ENCODE data around the gene EXOC1L.
"Not testable (repeated sequence)": the region's sequence is repeated elsewhere in the genome, so short reads cannot be mapped to it uniquely, and the experiment has no call there.

The EXOC1L gene

DNA sequence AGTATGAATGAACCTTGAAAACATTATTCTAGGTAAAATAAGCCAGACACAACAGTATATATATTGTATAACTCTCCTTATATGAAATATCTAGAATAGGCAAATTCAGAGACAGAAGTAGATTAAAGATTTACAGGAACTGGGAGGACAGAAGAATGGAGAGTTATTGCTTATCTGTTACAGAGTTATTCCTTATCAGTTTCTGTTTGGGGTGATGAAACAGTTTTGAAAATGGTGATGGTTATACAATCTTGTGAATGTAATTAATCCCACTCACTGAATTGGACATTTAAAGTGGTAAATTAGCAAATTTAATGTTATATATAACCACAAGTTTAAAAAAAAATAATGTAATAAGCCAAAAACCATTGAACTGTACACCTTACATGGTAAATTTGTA is 19.4 kb downstream of the EXOC1L start:
- no peak for DNase-seq

DNA sequence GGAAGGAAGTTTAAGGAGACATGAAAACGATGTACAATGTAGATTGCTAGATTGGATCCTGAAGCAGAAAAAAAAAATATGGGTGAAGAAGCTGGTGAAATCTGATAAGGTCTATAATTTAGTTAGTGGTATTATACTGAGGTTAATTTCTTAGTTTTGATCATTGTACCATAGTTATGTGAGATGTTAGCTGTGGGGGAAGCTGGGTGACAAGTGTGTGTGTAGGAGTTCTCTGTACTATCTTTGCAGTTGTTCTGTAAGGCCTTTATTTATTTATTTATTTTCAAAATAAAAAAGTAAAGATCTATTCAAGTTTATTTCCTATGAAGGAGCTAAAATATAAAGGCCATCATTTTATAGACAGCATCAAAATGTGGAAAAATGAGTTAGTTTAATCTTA is 21.4 kb downstream of the EXOC1L start:
- DNase-seq: no peak

DNA sequence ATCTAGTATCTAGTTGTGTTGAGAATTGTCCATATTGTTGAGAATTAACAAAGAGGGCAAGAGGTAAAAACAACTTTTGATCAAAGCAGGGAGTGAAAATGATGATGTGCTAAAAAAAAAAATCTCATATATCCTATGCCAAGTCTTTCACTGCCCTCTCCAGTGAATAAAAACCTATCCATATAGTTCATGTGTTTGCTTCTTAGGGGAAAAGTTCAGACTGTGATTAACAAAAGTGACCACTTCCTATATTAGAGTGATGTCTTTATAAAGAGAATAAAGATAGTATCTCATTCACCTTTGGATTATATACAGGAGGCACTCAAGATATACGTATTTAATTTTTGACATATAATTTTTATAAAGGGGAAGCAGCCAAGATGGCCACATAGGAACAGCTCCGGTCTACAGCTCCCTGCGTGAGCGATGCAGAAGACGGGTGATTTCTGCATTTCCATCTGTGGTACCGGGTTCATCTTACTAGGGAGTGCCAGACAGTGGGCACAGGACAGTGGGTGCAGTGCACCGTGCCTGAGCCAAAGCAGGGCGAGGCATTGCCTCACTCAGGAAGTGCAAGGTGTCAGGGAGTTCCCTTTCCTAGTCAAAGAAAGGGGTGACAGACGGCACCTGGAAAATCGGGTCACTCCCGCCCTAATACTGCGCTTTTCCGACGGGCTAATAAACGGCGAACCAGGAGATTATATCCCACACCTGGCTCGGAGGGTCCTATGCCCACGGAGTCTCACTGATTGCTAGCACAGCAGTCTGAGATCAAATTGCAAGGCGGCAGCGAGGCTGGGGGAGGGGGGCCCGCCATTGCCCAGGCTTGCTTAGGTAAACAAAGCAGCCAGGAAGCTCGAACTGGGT is 22.0 kb downstream of the EXOC1L start:
- not testable (repeated sequence) for DNase-seq

DNA sequence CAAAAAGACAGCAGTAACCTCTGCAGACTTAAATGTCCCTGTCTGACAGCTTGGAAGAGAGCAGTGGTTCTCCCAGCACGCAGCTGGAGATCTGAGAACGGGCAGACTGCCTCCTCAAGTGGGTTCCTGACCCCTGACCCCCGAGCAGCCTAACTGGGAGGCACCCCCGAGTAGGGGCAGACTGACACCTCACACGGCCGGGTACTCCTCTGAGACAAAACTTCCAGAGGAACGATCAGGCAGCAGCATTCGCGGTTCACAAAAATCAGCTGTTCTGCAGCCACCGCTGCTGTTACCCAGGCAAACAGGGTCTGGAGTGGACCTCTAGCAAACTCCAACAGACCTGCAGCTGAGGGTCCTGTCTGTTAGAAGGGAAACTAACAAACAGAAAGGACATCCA is 22.7 kb downstream of the EXOC1L start:
- not testable (repeated sequence) for DNase-seq

DNA sequence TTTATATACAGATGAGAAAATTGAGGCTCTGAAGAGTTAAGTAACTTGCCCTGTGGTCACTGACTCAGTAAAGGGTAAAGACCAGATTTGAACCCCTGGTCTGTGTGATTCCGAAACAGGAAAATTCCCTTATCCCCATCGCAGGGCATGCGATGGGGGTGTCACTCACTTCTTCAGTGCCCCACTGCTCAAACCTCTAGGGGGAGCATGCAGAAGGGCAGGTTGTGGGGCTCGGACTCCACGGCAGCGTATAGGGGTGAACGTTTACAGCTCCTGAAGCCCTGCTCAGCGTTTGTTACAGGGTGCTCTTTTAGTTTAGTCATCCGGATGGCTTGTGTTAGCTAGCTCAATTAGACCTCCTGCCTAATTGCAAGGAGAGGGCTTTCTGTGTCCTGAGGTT is 30.1 kb downstream of the EXOC1L start:
- DNase-seq: no peak

DNA sequence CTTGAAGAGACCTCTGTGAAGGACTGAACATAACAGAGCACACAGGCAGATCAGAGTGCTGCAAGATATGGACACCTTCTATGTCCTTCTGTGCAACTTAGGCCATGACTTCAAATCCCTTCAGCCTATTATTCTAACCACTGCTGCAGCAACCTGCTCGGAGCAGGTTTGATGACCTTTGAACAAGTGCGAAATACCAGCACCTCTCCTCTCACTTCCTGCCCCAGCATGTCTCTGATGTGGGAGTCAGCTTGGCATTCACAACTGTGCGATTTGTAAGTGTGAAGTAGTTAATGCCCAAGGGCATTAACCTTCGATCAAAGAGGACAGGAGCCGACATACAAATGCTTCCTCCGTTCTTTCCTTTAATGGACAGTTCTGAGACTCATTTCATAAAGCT is 32.3 kb downstream of the EXOC1L start:
- no peak for DNase-seq

DNA sequence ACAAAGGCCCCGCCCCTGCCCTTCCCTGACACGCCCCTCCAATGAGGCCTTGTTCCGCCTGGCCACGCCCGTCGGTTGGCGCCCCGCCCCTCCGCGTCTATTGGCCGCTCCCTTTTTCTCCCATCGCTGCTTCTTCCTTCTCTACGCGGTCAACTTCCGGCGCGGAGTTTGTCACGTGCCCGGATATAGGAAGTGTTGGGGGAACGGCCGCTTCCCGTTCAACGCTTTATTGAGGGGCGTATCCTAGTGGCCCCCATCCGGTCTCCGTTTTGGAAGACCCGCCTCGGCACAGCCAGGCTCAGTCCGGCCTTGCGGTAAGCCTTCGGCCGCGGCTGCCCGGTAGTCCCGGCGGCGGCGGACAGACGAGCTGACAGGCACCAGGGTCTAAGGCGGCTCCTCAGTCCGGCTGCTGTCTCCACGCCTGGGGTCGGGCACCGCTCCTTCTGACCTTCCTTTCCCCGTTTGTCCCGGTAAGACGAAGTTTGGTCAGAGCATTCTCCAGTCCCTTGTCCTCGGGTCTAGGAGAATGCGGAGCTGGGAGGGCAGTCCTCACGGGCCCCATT is 34.0 kb downstream of the EXOC1L start, which contains the start of gene EXOC1:
EXOC1 (plus strand) TSS at position 165 of the 563 bp plus-strand sequence. CDS start 4,676 bp downstream, outside the sequence.
- DNase-seq: peak; percentile 97

DNA sequence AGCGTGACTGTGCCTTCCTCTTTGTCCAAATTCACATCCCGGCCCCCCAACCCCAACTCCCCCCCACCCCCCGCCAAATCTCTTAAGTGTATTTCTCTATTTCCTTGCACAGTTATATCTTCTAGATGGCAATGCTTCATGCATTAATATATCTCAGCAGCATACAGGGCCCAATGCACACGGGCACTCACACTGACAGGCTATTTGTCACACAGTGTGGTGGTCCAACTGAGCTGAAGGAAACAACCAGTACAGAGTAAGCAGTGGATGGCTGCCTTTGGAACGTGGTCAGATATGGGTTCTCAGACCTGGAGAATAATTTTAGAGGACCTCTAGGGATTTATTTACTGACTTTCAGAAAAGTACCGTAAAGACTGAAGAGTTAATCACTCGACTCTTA is 34.5 kb downstream of the EXOC1L start:
- DNase-seq: no peak

DNA sequence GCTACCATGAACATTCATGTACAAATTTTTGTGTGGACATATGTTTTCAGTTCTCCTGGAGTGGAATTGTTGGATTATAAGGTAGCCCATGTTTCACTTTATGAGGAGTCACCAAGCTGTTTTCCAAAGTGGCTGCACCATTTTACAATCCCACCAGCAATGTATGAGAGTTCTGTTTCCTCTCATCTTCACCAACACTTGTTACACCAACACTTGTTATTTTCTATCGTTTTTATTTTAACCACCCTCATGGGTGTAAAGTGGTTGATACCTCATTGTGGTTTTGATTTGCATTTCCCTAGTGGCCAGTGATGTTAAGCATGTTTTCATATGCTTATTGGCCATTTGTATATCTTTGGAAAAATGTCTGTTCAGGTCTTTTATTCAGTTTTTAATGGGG is 38.0 kb downstream of the EXOC1L start:
- DNase-seq: no peak

DNA sequence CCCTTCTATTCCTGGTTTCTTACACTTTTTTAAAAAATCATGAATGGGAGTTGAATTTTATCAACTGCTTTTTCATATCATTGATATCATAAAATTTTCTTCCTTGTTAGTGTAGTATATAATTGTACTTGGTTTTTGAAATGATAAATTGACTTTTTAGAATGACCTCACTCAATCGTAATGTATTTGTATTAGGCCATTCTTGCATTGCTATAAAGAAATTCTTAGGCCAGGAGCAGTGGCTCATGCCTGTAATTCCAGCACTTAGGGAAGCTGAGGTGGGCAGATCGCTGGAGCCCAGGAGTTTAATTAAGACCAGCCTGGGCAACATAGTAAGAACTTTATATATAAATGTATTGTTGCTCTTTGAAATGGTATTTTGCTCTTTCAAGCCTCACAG is 40.1 kb downstream of the EXOC1L start:
- DNase-seq: peak; percentile 6

DNA sequence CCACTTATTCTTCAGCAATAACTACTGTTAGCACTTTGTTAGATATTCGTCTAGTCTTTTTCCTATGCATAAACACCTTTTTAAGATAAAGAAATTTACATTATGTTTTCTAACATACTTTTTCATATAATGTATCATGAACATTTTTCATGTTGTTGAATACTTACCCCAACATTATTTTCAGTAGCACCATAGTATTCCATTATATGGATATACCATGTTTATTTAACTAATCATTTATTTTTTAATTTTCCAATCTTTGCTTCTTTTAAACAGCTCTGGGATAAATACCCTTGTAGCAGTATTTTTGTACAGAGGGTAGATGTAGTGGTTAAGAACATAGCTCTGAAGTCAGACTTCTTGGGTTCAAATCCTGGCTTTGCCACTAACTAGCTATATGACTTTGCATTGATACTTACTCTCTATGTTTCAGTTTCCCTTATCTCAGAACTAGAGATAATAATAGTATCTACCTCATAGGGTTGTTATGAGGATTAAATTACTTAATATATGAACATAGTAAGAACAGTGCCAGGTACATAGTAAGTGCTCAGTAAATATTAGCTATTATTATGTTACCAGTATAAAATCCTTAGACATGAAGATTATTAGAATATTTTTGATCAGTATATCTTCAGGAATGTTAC is 45.1 kb downstream of the EXOC1L start:
- DNase-seq: no peak

DNA sequence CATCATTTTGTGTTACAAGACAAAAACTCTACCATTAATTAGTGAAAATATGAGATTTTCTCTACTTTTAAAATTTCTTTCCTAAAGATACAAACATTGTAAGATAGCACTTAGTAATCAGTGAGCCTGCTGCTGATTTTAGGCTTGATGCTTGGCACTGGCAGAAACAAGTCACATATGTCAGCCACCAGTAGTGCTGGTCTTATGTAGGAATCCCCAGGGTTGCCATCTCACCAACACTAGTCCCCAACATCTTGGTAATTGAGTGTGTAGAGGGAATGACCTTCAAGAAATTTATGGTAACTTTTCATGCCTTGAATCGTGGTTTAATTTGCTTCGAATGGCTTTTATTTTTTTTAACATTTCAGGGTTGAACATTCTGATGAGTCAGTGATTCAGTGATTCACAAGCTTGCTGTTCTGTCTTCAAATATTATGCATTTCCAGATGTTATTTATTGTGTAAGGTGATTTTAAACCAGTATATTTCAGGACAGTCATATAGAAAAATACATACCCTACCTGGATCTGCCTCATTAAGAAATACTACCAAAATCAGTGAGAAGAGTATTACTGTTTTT is 45.7 kb downstream of the EXOC1L start:
- peak; percentile 72 for DNase-seq

DNA sequence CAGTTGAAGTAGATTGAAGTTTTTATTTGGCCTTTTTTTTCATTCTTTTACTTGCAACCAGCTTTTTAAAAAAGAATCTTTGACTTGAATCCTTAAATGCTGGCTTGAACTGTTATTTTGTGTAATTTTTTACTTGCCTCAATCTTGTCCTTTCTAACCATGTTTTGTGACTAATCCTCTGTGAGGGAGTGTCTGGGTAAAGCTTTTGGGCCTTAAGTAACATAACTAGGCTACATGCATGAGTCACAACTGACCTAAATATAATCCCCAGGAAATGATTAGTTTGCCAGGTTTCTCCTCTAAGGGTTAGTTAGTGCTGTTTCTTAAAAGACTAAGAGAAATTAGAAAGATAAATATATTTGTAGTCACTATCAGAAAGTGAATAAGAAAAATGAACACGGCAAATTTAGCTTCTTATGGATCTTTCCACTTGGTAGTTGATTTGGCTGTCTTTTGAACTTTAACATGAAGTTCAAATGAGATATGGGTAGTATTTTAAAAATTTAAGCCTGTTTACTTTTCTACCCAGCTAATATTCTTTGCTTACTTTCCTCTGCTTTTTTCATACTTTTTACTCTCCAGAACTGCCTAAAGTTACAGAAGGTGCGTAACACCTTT is 46.8 kb downstream of the EXOC1L start:
- peak; percentile 92 for DNase-seq

DNA sequence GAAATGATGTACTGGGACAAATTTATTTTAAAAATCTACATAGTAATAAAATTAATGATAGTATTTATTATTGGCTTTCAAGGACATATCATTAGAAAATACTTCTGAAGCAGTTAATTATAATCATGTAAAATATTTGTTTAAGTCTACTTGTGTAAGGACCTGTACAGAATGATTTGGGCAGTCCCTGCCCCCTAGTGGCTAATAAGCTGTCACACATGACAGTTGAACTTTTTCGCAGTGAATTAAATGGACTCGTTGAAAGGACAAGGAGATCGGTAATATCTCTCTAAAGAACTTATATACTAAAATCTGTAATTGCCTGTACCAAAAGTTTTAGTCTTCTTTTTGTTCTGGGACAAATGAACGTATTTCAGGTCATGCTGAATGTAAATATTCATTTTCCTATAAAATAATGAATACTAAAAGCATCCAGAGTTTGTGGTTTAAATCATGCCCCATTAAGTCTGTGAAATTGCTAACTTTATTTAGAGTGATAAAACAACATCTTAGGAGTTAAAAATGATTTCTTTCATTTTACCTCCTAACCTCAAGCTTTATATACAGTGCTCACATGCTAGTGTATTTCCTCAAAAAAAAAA is 47.5 kb downstream of the EXOC1L start:
- DNase-seq: peak; percentile 69

DNA sequence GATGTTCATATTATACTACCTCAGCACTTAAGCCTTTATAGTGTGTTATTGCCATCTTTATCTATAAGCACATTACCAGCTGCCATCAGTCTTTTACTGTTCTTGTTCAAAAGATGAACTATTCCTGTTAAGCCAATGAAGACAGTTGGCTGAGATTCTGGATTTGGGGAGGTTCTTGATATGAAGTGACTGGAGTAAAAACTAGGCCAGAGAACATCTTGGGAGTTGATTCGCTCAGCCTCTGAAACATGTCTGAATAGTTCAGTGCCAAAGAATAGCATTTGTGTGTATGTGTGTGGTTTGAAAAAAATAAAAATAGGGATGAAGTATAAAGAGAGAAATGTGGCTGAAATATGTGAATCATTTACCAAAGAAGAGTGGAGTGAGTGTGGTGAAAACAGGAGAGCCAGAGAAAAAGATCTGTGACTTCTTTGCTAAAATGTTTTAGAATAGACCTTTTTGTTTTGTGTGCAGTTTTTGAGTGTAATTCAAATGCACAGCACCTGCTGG is 49.0 kb downstream of the EXOC1L start:
- DNase-seq: peak; percentile 21

DNA sequence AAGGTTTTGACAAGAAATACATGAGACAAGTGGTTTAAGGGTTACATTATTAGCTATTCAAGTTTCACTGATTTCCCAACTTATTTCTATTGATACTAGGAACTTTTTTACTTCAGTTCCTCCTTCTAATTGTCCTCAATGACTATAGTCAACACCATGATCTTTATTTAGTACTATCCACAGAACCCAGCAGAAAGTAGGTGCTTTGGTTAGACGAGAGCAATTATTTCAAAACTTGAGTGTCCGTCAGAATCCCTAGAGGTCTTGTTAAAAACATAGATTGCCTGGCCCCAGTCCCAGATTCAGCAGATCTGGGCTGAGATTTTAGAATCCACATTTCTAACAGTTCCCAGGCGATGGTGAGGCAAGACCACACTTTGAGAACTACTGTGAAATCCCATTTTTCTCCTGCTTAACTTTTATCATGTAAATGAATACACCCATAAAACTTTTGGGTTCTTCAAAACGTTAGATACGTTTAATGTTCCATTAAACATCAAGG is 51.8 kb downstream of the EXOC1L start:
- DNase-seq: no peak

DNA sequence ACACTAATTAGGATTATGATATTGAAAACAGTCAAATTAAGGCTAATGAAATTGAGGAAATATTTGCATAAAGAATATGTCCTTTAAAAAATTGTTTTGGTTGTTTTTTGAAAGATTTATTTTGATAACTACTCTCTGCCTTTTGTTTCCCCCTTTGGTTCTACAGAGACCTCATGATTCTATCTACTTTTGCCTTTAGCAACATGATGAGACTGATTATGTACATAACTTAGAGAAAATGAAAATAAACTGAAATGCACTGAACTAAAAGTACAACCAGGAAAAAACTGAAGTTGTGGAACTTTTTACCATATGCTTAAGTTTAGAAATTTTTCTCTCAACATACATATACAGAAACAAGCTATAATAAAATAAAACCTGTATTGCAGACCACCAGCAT is 55.2 kb downstream of the EXOC1L start:
- DNase-seq: no peak

DNA sequence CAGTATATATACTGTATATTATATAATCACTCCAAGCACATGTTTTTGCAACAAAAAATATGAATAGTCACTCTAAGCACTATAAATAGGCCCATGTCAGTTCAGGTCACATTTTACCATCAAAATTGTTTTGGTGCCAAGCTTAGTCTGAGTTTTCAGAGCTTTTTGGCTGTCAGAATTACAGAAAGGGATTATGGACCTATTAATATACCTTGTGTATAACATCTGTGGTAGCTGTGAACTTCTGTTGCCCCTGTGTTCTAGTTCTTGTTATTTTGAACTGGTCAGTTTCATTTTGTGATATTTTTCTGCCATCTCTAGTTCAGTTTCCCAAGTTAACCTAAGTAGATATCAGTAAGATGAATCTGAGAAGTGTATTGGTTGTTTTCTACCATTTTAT is 56.8 kb downstream of the EXOC1L start:
- no peak for DNase-seq

DNA sequence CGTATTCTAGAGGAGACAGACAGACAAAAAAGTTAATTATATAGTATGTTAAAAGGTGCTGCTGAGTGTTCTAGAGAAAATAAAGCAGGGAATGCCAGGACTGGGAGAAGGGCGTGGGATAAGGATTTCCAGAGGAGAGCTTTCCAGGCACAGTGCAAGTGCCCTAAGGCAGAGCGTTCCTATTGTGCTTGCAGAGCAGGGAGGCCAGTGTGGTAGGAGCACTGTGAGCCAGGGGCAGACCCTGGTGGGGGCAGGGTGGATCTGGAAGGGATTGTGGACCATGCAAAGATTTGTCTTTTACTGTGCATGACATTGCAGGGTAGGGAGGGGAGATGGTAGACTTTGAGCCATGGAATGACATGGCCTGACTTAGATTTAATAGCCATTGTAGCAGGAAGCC is 59.6 kb downstream of the EXOC1L start:
- no peak for DNase-seq

DNA sequence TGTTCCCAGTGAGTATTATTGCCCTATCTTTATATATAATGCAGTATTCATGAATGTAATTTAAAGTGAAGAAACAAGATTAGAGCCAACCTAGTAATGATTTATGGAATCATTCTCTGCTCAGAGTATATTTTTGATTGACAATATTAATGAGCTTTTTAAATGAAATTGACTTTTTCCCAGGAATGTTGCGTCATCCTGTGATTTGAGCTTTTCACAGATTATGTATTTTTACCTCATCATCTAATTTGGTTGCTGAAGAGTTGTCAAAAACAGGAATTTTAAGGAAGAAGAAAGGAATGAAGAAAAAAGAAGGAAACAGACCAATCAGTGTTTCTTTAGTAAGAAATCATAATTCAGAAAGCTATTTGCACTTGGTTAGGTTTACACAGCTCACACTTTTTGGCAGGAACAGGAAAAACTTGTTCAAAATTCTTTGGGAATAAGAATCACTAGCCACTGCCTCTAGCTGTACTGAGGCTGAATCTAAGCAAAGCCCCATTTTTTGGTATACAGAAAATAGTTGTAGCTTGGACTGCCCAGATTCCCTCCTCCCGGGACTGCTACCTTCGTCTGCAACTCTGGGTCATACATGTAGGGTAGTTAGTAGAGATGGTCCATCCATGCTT is 61.2 kb downstream of the EXOC1L start:
- DNase-seq: no peak

DNA sequence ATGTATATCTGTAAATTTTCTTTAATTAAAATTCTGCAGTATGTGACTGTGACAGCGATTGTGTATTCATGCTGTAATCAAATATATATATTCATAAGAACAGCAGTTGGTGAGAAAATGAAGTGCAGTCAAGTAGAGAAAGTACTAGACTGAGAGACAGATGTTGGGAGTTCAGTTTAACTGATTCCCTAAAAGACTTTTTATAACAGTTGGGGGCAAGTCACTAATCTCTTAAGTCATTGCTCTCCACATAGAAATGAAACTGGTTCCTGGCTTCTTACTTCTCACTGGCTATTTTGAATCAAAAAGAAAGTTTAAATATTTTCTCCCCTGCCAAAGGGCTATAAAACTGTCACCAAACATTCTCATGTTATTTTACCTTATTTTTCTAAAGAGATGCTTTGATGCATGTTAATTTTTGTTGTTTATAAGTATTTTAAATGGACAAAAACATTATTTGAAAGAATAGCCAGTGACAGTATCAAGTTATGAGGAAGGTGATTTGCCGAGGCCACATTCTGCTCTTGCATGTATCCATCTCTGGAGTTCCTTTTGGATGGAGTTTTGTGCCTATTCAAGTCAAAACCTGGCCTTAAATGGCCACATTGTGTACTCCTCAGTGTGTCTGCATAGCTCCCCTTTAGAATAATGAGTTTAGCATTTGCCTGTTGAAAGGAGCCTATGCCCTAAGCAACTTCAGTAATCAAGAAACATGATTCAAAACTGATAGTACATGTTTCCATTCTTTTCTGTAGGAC is 64.7 kb downstream of the EXOC1L start:
- DNase-seq: no peak
